ENCODE data around the gene ATAD2B.

The ATAD2B gene

GRCh38 chr2:23823863-23824262 lies 103.1 kb downstream of the ATAD2B start:
- no peak overlapping the region for H3K4me3 ChIP-seq (ENCODE audit: low read depth, low read length)
- DNase-seq (ENCODE audit: low read depth): no peak
- TF ChIP-seq, protein P1, sequence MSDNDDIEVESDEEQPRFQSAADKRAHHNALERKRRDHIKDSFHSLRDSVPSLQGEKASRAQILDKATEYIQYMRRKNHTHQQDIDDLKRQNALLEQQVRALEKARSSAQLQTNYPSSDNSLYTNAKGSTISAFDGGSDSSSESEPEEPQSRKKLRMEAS (IDR thresholded peaks at IDR 0.05; ENCODE audit: low read depth, low read length): no peak
- no peak for TF ChIP-seq MYC (IDR thresholded peaks at IDR 0.05; ENCODE audit: low read depth, low read length)
- TF ChIP-seq POLR2A (IDR thresholded peaks at IDR 0.05; ENCODE audit: extremely low read depth, insufficient read length): no peak
- TF ChIP-seq CTCF (IDR thresholded peaks at IDR 0.05; ENCODE audit: low read depth, low read length): no peak

GRCh38 chr2:23814963-23815362 lies 112.0 kb downstream of the ATAD2B start:
- DNase-seq (ENCODE audit: low read depth): no peak
- H3K4me3 ChIP-seq (ENCODE audit: low read depth, low read length): no peak overlapping the region
- TF ChIP-seq, protein P1 (IDR thresholded peaks at IDR 0.05; ENCODE audit: low read depth, low read length): no peak
- no peak for TF ChIP-seq POLR2A (IDR thresholded peaks at IDR 0.05; ENCODE audit: extremely low read depth, insufficient read length)

DNA sequence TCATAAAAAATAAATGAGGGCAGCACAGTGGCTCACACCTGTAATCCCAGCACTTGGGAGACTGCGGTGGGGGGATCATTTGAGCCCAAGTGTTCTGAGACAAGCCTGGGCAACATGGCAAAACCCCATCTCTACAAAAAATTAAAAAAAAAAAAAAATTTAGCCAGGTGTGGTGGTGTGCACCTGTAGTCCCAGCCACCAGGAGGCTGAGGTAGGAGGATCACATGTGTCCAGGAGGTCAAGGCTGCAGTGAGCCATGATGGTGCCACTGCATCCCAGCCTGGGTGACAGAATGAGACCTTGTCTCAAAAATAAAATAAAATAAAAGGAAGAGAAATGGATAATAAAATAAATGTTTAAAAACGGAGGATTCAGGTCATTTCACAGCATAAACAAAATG lies 113.5 kb downstream of the ATAD2B start:
- DNase-seq (ENCODE audit: low read depth): no peak
- no peak for TF ChIP-seq MYC (IDR thresholded peaks at IDR 0.05; ENCODE audit: low read depth, low read length)
- TF ChIP-seq, protein P1 (IDR thresholded peaks at IDR 0.05; ENCODE audit: low read depth, low read length): no peak
- H3K4me3 ChIP-seq (ENCODE audit: low read depth, low read length): no peak overlapping the region

DNA sequence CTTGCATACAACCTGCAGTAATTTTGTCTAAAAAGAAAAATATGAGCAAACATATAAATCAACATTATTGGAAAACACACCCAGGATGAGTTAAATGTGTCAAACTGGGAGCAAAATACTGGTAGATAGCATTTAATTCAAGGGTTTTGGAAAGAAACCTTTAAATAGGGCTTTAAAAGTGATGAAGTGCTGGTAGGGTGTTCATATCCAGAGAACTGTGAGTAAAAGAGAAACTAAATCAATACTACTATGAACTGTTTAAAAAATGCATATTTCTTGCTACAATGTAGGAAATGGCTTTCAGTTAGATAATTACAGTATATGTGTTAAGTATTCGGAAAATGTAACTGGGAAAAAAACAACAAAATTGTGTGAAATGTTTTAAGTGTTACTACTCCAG lies 117.8 kb downstream of the ATAD2B start:
- no peak for DNase-seq (ENCODE audit: low read depth)
- TF ChIP-seq CTCF (IDR thresholded peaks at IDR 0.05; ENCODE audit: low read depth, low read length): no peak
- TF ChIP-seq, protein P1 (IDR thresholded peaks at IDR 0.05; ENCODE audit: low read depth, low read length): no peak
- no peak for TF ChIP-seq MYC (IDR thresholded peaks at IDR 0.05; ENCODE audit: low read depth, low read length)
- TF ChIP-seq POLR2A (IDR thresholded peaks at IDR 0.05; ENCODE audit: extremely low read depth, insufficient read length): no peak
- H3K4me3 ChIP-seq (ENCODE audit: low read depth, low read length): no peak overlapping the region

DNA sequence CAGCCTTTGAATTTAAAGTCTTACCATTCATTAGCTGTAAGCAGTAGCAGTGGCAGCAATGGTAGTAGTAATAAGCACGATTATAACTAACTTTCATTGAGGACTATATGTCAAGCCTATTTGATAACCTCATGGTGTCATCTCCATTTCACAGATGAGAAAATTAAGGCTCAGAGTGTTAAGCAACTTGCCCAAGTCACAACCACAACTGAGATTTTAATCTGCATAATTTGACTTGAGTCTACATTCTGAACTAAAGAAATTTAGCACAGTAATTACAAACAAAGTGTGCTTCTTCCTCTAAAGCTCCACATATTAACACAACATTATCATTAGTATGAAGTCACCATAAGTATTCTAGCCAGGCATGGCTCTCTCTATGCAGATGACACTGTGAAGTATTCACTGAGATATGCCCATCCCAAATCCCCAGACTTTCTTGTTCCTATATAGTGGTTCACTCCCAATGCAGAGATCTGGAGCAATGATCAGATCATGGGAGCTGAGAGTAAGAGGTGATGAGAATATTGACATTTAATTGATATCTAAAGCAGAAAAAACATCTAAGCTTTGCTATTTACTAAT lies 120.2 kb downstream of the ATAD2B start:
- no peak for DNase-seq (ENCODE audit: low read depth)
- no peak overlapping the region for H3K4me3 ChIP-seq (ENCODE audit: low read depth, low read length)
- TF ChIP-seq CTCF (IDR thresholded peaks at IDR 0.05; ENCODE audit: low read depth, low read length) (no peak), POLR2A (IDR thresholded peaks at IDR 0.05; ENCODE audit: extremely low read depth, insufficient read length) (no peak), MYC (IDR thresholded peaks at IDR 0.05; ENCODE audit: low read depth, low read length) (no peak)
- TF ChIP-seq, protein P1 (IDR thresholded peaks at IDR 0.05; ENCODE audit: low read depth, low read length): no peak

DNA sequence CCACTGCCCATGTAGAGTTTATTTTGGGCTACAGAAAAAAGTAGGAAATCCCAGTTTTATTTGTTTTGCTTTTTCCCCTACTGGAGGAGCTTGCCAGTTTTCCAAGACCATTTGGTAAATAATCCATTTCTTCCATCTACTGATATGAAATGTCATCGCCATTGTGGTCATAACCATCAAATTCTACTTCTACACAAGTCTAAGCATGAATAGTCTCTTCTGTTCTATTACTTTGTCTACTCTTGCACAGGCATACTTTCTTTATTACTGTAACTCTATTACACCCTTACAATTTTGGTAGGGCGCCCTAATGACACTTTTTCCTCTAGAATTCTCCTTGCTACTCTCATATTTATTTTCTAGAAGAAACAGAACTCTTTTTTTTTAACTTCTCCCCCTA lies 120.7 kb downstream of the ATAD2B start:
- no peak overlapping the region for H3K4me3 ChIP-seq (ENCODE audit: low read depth, low read length)
- no peak for DNase-seq (ENCODE audit: low read depth)
- TF ChIP-seq CTCF (IDR thresholded peaks at IDR 0.05; ENCODE audit: low read depth, low read length) (no peak), POLR2A (IDR thresholded peaks at IDR 0.05; ENCODE audit: extremely low read depth, insufficient read length) (no peak), MYC (IDR thresholded peaks at IDR 0.05; ENCODE audit: low read depth, low read length) (no peak)
- TF ChIP-seq, protein P1 (IDR thresholded peaks at IDR 0.05; ENCODE audit: low read depth, low read length): no peak

All from NB4 (cell line).